ENCODE measurements around the gene SDHB. TPM values are rescaled to one million over a fixed set of nuclear protein-coding genes. Genes with fewer than 3 reads are reported as not detected.
A peak's percentile ranks its signal among the peaks of the same experiment; 100 is the strongest.

SDHB gene
- total and polyA plus RNA-seq, 12 donors, result 102 to 486 (median 377) TPM

DNA sequence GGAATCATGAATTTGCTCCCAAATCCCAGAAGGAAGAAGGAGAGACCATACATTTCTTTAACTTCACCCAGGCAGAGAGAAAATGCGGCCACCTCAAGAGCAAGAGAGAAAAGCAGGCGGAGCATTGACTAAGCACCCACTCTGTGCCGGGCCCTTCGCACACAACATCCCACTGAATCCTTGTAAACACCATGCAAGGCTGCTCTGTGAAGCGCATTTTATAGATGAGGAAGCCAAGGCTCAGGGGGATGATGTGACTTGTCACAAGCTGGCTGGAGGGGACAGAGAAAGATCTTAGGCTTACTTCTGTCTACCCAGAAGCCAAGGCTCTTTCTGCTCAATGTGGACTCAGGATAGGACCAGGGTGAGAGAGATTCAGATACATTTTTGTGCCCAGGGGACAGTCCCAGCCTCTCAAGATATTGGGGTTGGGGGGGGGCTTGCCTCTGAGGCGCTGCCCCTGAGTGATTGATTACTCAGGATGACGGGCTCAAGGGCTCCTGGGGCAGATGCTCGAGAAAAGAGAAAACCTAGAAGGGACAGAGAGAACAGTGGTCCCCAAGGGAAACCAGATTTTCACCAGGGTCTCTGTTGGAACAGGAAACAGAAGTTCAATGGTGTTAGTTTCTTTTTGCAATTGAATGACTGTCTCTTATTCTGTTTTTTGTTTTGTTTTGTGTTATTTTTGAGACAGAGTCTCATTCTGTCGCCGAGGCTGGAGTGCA is 45.9 kb upstream of the SDHB start:
- no peak for TF ChIP-seq CTCF (IDR thresholded peaks at IDR 0.05)
- peaks cover 0 to 16% (median 0%) of the 10 kb centered on the region in 9 donors for H3K4me1 ChIP-seq
- DNase-seq (no peak), ATAC-seq (no peak)
- H3K36me3 ChIP-seq, result peaks cover 0 to 2% (median 0%) of the 10 kb centered on the region in 9 donors
- peaks cover 0 to 9% (median 0%) of the 10 kb centered on the region in 7 donors for H3K27me3 ChIP-seq
- 80 to 84% methylated on average over 10 of the region's 10 CpGs for WGBS, 2 donors
- H3K9me3 ChIP-seq, result no peaks in the 10 kb centered on the region
- peak overlapping the region in 1 of 10 donors; percentile 77 for H3K27ac ChIP-seq
- intact Hi-C loops (cut with DNase I), result no loop called here
- H3K4me3 ChIP-seq, result no peak overlapping the region

DNA sequence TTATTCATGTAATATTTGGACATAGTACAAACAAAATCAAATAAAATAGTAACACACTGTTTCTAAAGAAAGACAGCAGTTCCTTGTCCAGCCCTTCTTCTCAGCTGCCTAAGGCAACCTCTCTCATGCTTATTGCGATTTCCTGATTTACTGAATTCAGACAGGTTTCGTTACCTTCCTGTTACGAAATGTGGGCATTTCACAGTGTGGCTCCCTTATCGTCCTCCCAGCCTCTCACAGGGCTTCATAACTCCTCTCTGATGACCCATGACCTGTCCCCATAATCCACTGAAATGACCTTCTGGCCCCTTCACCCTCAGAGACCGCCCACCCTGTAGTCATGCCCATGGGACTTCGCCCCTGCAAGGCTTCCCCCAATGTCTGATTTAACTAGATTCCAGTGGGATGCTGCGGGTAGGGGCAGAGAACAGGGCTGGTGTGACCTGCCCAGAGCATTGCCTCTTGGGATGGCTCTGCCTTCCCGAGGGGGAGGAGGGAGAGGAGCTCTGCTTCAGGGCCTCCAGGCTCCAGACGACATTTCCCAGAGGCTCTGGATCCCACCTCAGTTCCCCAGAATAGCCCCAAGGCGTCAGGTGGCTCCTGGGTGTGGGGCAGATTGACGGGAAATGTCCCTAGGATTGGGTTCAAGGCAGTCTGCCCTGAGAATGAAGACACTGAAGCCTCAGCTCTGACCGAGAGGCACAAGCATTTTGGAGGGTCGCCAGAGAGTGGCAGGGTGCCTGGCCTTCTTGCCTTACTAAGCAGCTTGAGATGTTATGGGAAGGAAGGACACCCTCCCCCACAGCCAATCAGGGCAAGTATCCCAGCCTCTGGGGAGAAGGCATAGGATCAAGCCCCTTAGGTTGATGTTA is 44.9 kb upstream of the SDHB start:
- peak overlapping the region in 3 of 10 donors; percentile 31 to 77 (median 70) for H3K27ac ChIP-seq
- H3K9me3 ChIP-seq, result no peaks in the 10 kb centered on the region
- peaks cover 0 to 2% (median 0%) of the 10 kb centered on the region in 9 donors for H3K36me3 ChIP-seq
- no peak overlapping the region for H3K4me3 ChIP-seq
- ATAC-seq (peak in 2 of 8 donors; percentile 37 to 38), DNase-seq (peak in 1 of 2 donors; percentile 39)
- no peak for TF ChIP-seq CTCF (IDR thresholded peaks at IDR 0.05)
- H3K4me1 ChIP-seq, result peaks cover 0 to 16% (median 0%) of the 10 kb centered on the region in 9 donors
- 56 to 59% methylated on average over 13 of the region's 13 CpGs for WGBS, 2 donors
- intact Hi-C loops (cut with DNase I), result no loop called here
- H3K27me3 ChIP-seq, result peaks cover 0 to 9% (median 0%) of the 10 kb centered on the region in 7 donors

GRCh38 chr1:17097787-17098186 is 44.0 kb upstream of the SDHB start:
- Histone ChIP-seq H3K4me1 (peaks cover 0 to 16% (median 0%) of the 10 kb centered on the region in 9 donors), H3K27ac (peak overlapping the region in 1 of 10 donors; percentile 75), H3K36me3 (peaks cover 0 to 2% (median 0%) of the 10 kb centered on the region in 9 donors), H3K9me3 (peaks cover 0 to 4% (median 0%) of the 10 kb centered on the region in 11 donors), H3K27me3 (peaks cover 0 to 9% (median 0%) of the 10 kb centered on the region in 7 donors), H3K4me3 (no peak overlapping the region)
- peak in 1 of 8 donors; percentile 34 for ATAC-seq
- no peak for DNase-seq
- WGBS, 2 donors, result 47 to 61% methylated on average over 14 of the region's 14 CpGs
- no peak for TF ChIP-seq CTCF (IDR thresholded peaks at IDR 0.05)
- intact Hi-C loops (cut with DNase I), result loop anchor here in 1 of 10 donors (2.0 kb wide), 1 partner anchor 35 kb away; no protein-coding TSS in a partner anchor

DNA sequence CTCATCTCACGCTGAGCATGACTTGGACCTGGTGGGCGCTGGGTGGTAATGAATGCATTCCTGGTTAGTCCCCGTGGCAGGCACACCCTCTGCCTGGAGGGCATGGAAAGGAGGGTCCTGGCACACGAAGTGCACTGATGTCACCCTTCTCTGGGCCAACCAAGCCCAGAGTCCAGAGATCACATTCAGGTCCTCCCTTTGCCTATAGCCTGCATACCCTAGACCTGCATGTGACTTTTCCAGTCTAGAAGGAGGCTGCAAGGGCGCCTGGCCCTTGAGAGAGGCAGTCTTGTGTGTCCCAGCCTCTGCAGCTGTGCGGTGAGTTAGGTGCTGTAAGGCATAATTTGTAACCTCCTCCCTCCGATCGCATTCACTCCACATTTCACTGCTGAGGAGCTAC is 43.3 kb upstream of the SDHB start:
- no peak for TF ChIP-seq CTCF (IDR thresholded peaks at IDR 0.05)
- H3K27ac ChIP-seq, result peak overlapping the region in 1 of 10 donors; percentile 75
- H3K36me3 ChIP-seq, result peaks cover 0 to 2% (median 0%) of the 10 kb centered on the region in 9 donors
- intact Hi-C loops (cut with DNase I), result loop anchor here in 1 of 10 donors (2.0 kb wide), 1 partner anchor 34 kb away; no protein-coding TSS in a partner anchor
- WGBS, 2 donors, result 78 to 87% methylated on average over 8 of the region's 8 CpGs
- no peak for ATAC-seq
- peaks cover 0 to 16% (median 0%) of the 10 kb centered on the region in 9 donors for H3K4me1 ChIP-seq
- H3K27me3 ChIP-seq, result peaks cover 0 to 9% (median 0%) of the 10 kb centered on the region in 7 donors
- no peak overlapping the region for H3K4me3 ChIP-seq
- no peak for DNase-seq
- peaks cover 0 to 10% (median 0%) of the 10 kb centered on the region in 11 donors for H3K9me3 ChIP-seq
